Stimulated activated CD8-positive, alpha-beta memory T cell treated with anti-CD3 and anti-CD28 coated beads, Interleukin-12 subunit alpha, Interleukin-12 subunit beta, amount 100 ng/mL, for 1 hour (primary cell): ENCODE results near the gene WBP11.
"Not testable (repeated sequence)": the region's sequence is repeated elsewhere in the genome, so short reads cannot be mapped to it uniquely, and the experiment has no call there.

Experiments
- DNase-seq: peaks from one replicate; pipeline ENCODE4 v3.0.0-alpha.2; 2020; ENCODE audit warnings: low read depth

The WBP11 gene

DNA sequence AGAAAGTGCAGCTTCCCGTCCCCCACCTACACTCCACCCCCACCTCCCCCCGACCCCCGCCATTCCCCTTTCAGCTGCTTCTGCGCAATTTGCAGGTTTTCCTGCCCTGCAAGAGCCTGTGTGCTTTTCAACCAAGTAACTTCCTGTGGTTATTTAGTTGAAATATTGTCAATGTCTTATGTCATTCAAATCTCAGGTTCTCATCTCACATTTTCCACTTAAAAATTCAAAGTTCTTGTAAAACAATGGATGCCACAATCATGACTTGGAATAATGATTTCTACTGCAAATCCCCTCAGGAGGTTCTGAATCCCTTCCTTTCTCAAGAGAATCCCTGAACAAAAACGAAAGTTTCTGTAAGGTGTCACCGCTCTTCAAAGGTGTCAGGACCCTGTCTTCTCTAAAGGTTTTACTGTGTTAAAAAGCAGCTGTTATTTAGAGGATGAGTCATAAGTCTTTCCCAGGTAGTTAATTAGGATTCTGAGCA is 31.6 kb downstream of the WBP11 start:
- peak; percentile 36 for DNase-seq

GRCh38 chr12:14770496-14771461 is 32.5 kb downstream of the WBP11 start:
- DNase-seq: peak; percentile 91

GRCh38 chr12:14769969-14770495 is 33.2 kb downstream of the WBP11 start:
- DNase-seq: peak; percentile 76

DNA sequence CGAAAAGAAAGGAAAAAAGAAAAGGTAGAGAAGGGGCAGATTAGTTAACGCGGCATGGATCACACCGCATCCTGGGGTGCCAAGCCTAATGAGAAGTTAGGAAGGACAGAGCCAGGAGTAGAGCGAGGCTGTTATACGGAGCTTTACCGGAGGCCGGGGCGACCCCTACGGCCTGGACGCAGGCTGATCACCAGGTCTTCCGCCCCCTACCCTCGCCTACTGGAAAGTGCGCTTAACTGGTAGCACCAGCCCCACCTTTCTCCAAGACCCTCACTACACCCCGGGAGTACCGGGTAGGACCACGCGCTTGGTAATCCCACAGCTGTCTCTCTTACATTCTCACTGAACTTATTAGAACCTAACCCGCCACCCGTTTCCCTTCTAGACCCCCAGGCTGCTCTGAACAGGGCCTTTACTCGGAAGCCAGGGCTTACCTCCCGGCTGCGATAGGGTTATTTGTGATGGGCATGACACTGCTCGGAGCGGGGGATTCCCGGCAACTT is 33.8 kb downstream of the WBP11 start:
- DNase-seq: no peak

GRCh38 chr12:14768823-14769405 is 34.4 kb downstream of the WBP11 start:
- DNase-seq: no peak

DNA sequence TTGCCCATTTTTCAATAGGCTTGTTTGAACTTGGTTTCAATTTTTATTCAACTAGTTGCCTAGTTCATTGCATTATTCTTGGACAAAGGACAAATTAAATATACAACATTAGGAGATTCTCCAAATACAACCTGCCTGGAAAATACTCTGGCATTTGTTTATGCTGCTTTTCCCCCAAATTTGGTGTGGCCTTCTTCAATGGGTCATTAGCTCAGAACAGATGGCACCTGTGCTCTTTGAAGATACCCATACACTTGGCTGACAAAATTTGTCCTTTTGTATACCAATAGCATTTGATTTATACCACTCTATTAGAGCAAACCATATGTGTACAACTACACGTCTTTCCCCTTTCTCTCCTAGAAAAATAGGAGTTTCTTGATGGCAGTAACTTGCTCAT is 35.7 kb downstream of the WBP11 start:
- no peak for DNase-seq

GRCh38 chr12:14766649-14767215 is 36.5 kb downstream of the WBP11 start:
- no peak for DNase-seq

DNA sequence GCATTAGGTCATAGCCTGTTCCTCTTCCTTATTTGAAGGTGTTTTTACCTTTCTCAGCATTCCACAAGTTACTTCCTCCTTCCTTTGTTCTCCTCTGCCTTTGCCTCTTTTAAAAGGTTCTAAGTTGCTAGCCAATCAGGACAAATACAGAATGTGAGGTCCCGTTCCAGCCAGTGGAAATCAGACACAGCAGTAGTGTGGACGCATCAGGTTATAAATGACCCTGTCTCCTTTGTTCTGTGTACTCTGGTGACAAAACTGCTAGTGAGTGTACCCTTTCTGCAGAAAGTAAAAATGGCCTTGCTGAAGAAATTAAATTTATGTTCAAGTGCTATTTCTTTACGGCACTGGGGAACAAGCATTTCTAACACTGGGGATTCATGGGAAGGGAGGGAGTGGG is 37.3 kb downstream of the WBP11 start:
- not testable (repeated sequence) for DNase-seq

GRCh38 chr12:14765398-14765797 is 37.9 kb downstream of the WBP11 start:
- no peak for DNase-seq

GRCh38 chr12:14759711-14760280 is 43.5 kb downstream of the WBP11 start:
- not testable (repeated sequence) for DNase-seq

GRCh38 chr12:14756334-14757143 is 46.7 kb downstream of the WBP11 start:
- DNase-seq: no peak

- DNase-seq: no peak
These were observed 51.3 kb downstream of the WBP11 start for GRCh38 chr12:14751986-14752385.

GRCh38 chr12:14743061-14743460 is 60.2 kb downstream of the WBP11 start:
- no peak for DNase-seq

DNA sequence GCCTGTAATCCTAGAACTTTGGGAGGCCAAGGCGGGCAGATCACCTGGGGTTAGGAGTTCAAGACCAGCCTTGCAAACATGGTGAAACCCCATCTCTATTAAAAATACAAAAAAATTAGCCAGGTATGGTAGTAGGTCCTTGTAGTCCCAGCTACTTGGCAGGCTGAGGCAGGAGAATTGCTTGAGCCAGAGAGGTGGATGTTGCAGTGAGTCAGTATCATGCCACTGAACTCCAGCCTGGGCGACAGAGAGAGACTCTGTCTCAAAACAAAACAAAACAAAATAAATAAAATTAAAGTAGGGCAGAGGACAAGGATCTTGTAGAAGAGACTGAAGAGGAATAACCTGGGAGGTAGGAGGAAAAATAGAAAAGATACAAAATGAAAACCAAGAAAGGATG is 61.3 kb downstream of the WBP11 start:
- DNase-seq: no peak

- DNase-seq: no peak
These were observed 62.1 kb downstream of the WBP11 start for GRCh38 chr12:14741153-14741552.

GRCh38 chr12:14736441-14736840 is 66.8 kb downstream of the WBP11 start:
- DNase-seq: not testable (repeated sequence)
